Fibroblast of lung (primary cell): Measurements from ENCODE around the gene EML1.

Source experiments
- CTCF ChIP-seq, 2 donors: IDR thresholded peaks in 1 of 2; conservative IDR thresholded peaks in 1 of 2; 1 replicate in 1 of 2; 2 replicates in 1 of 2; pipeline ENCODE4 v1.5.1; 2011 to 2012; ENCODE audit warnings: low read length in 2 of 2, control low read depth in 1 of 2, inconsistent platforms in 1 of 2, low read depth in 1 of 2, mild to moderate bottlenecking in 1 of 2
- EZH2 ChIP-seq: IDR thresholded peaks from 2 replicates; pipeline ENCODE4 v1.5.1; 2012; ENCODE audit warnings: low read length, control low read depth, mild to moderate bottlenecking; ENCODE audit errors: missing control alignments

DNA sequence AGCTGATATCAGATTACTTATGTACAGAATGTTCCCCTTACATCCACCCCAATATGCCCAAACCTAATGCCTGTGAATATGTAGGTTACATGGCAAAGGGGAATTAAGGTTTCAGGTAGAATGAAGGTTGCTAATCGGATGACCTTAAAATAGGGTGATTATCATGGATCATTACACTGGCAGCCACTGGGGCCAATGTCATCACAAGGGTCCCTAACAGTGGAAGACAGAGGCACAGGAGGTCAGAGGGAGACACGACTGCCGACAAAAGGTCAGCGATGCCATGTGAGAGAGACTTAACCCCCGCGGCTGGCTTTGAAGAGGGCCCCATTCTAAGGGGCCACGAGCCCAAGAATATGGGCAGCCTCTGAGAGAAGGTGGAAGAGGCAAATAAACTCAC is 165.2 kb downstream of the EML1 start:
- no peak for TF ChIP-seq CTCF (conservative IDR thresholded peaks at IDR 0.05 in 1 of 2, IDR thresholded peaks at IDR 0.05 in 1 of 2; ENCODE audit: low read depth in 1 of 2, low read length in 2 of 2)
- no peak for TF ChIP-seq EZH2
